Fibroblast of villous mesenchyme (primary cell): ENCODE results near the gene ISCU. TPM values are rescaled to one million over a fixed set of nuclear protein-coding genes. Genes with fewer than 3 reads are reported as not detected.

Source experiments
- DNase-seq: peaks from one replicate; pipeline ENCODE4 v3.0.0-alpha.2; 2010; ENCODE audit warnings: low read depth
- H3K4me3 ChIP-seq: 2 replicates; pipeline ENCODE4 v1.5.1; 2011; ENCODE audit warnings: low read depth, mild to moderate bottlenecking, low read length
- CTCF ChIP-seq: IDR thresholded peaks from 2 replicates; pipeline ENCODE4 v1.5.1; 2012; ENCODE audit warnings: low read depth, mild to moderate bottlenecking, low read length; ENCODE audit not compliant: insufficient read depth
- total RNA-seq: library from RNA; depleted of rRNA; stranded (reverse); fragments of >200 nt; gene quantifications from 2 replicates; pipeline ENCODE4 v1.2.3, GENCODE V29; 2012

The ISCU gene
- total RNA-seq, 1 donor = 105 TPM

DNA sequence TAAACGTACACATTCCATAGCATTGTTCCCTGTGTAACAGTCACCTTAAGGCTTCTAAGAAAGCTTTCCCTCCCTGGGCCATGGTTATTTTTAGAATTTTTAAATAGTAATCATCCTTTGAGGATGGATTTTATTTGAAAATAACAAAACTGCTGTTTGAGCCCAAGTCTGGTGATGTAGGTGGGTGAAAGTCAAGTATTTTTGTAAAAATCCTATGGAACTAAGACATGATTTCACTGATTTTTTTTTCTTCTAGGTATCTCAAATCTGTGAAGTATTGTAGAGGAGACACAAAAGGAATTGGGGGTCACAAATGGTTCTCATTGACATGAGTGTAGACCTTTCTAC is 1.4 kb downstream of the ISCU start:
- DNase-seq = no peak
- H3K4me3 ChIP-seq = peak overlapping the region; percentile 82
- TF ChIP-seq CTCF = no peak

GRCh38 chr12:108564724-108565123 is 2.3 kb downstream of the ISCU start:
- TF ChIP-seq CTCF = no peak
- no peak overlapping the region for H3K4me3 ChIP-seq
- DNase-seq = peak; percentile 21

DNA sequence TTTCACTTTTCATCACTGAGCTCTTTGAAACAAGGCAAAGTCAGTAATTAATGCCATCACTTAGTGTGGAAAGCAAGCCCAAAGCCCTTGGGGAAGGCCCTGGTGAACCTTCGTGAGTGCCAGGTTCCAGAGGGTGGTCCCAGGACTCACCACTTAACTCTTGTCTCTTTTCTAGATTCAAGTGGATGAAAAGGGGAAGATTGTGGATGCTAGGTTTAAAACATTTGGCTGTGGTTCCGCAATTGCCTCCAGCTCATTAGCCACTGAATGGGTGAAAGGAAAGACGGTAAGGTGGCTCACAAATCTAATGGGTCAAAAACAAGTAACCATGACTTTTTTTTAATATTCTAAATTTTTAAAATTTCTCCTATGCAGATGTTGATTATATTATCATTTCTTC is 2.8 kb downstream of the ISCU start:
- no peak for DNase-seq
- no peak overlapping the region for H3K4me3 ChIP-seq
- TF ChIP-seq CTCF = no peak

DNA sequence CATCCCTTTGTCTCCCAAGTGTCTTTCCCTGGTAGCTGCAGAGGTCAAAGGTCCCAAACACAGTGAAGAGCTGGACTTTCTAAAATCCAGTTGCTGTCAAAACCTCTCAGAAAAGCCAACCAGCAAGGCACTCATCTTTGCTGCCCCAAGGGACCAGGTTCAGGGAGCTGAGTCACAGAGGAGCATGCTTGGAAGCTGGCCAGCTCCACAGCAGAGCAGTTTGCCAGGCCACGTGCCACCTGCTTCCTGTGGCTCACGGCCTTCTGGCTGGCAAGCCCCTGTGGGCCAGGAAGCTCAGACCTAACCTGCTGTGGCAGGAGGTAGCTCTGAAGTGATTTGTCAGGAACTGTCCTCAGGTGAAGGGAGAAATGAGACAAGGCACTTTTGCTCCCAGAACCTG is 3.6 kb downstream of the ISCU start:
- DNase-seq = peak; percentile 58
- H3K4me3 ChIP-seq = no peak overlapping the region
- no peak for TF ChIP-seq CTCF

DNA sequence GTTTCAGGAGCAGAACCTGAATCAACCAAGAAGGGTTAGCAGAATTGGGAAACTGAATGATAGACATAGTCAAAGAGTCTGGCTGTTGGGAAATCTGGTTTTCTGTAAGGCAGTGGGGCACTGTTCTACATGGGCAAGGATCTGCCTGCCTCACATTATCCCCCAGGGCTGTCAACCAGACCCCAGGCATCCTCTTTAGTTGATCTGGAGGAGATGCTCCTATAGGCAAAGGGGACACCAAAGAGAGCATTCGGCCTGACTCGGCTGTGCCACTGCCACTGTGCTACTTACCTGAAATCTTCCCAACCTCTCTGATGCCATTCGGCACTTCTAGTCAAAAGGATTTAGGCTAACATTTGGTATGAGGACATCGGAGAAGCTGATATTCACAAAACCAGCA is 4.1 kb downstream of the ISCU start:
- TF ChIP-seq CTCF = no peak
- no peak overlapping the region for H3K4me3 ChIP-seq
- no peak for DNase-seq

GRCh38 chr12:108567406-108568337 is 5.3 kb downstream of the ISCU start:
- DNase-seq = peak; percentile 67
- no peak overlapping the region for H3K4me3 ChIP-seq
- no peak for TF ChIP-seq CTCF
